Keratinocyte (primary cell): ENCODE results near the gene WNT16. TPM values are rescaled to one million over a fixed set of nuclear protein-coding genes. Genes with fewer than 3 reads are reported as not detected.

ENCODE experiments used
- DNase-seq: peaks from one replicate; pipeline ENCODE4 v3.0.0-alpha.2; 2011; ENCODE audit warnings: low read depth, missing footprints, low spot score
- FAIRE-seq: peaks from 2 replicates; lab custom pipeline; 2011; peaks lifted over from hg19 to GRCh38; lab: Jason Lieb, UNC
- H2AFZ ChIP-seq: 2 replicates; pipeline ENCODE4 v1.6.0; 2012; ENCODE audit warnings: low read length, control low read depth, inconsistent platforms; ENCODE audit not compliant: control insufficient read depth
- H3K27ac ChIP-seq: 2 replicates; pipeline ENCODE4 v1.5.1; 2011; ENCODE audit warnings: low read length; ENCODE audit not compliant: control insufficient read depth, insufficient read depth
- H3K27me3 ChIP-seq: 3 replicates; pipeline ENCODE4 v1.6.0; 2011; ENCODE audit warnings: low read length; ENCODE audit not compliant: control insufficient read depth, insufficient read depth; ENCODE audit errors: extremely low read depth
- H3K36me3 ChIP-seq, 2 experiments: 2 replicates in 1 of 2; 3 replicates in 1 of 2; pipeline ENCODE4 v1.5.1; 2011; ENCODE audit warnings: low read length in 2 of 2, mild to moderate bottlenecking in 1 of 2; ENCODE audit not compliant: control insufficient read depth in 2 of 2, insufficient read depth in 2 of 2; ENCODE audit errors: extremely low read depth in 1 of 2
- H3K4me1 ChIP-seq: 3 replicates; pipeline ENCODE4 v1.5.1; 2011; ENCODE audit warnings: low read length; ENCODE audit not compliant: control insufficient read depth, insufficient read depth; ENCODE audit errors: extremely low read depth
- H3K4me2 ChIP-seq: 3 replicates; pipeline ENCODE4 v1.6.0; 2011; ENCODE audit warnings: low read depth, low read length; ENCODE audit not compliant: control insufficient read depth, insufficient read depth; ENCODE audit errors: extremely low read depth
- H3K4me3 ChIP-seq, 3 experiments: fragments of 200-600 bp in 1 of 3; sonication (generic) in 1 of 3; 2 replicates in 2 of 3; 3 replicates in 1 of 3; pipeline ENCODE4 v1.5.1; 2011 to 2016; ENCODE audit warnings: low read length in 3 of 3, mild to moderate bottlenecking in 3 of 3, control low read depth in 2 of 3, inconsistent platforms in 1 of 3, low read depth in 1 of 3, mixed read lengths in 1 of 3, mixed run types in 1 of 3, moderate library complexity in 1 of 3; ENCODE audit not compliant: control insufficient read depth in 2 of 3, insufficient read depth in 2 of 3; ENCODE audit errors: extremely low read depth in 1 of 3
- H3K79me2 ChIP-seq: 2 replicates; pipeline ENCODE4 v1.6.0; 2012; ENCODE audit warnings: low read length; ENCODE audit not compliant: control insufficient read depth, insufficient read depth
- H3K9ac ChIP-seq: 3 replicates; pipeline ENCODE4 v1.6.0; 2011; ENCODE audit warnings: low read length; ENCODE audit not compliant: control insufficient read depth, insufficient read depth; ENCODE audit errors: extremely low read depth
- H3K9me1 ChIP-seq: 3 replicates; pipeline ENCODE4 v1.6.0; 2011; ENCODE audit warnings: low read length; ENCODE audit not compliant: control insufficient read depth, insufficient read depth; ENCODE audit errors: extremely low read depth
- H3K9me3 ChIP-seq: 2 replicates; pipeline ENCODE4 v1.5.1; 2012; ENCODE audit warnings: low read depth, low read length; ENCODE audit not compliant: control insufficient read depth
- H4K20me1 ChIP-seq: 3 replicates; pipeline ENCODE4 v1.6.0; 2011; ENCODE audit warnings: low read length; ENCODE audit not compliant: control insufficient read depth, insufficient read depth; ENCODE audit errors: extremely low read depth
- dilution Hi-C: fragments of 300-500 bp; cut with MboI; formaldehyde crosslinking; loops from one replicate; pipeline ENCODE4 v1.7.0; 2020; ENCODE audit warnings: low sequenced_read_pairs; ENCODE audit not compliant: extremely low pct_ligation_motif_present
- polyA plus RNA-seq, 5 experiments: library from polyadenylated mRNA; depleted of rRNA in 3 of 5; stranded (reverse) in 3 of 5; stranded (forward) in 1 of 5; unstranded in 1 of 5; fragments of >200 nt; gene quantifications; 1 replicate in 1 of 5; 2 replicates in 3 of 5; 3 replicates in 1 of 5; pipeline versions ENCODE4 v1.2.1 to v1.2.3, GENCODE V29; 2011 to 2012; ENCODE audit warnings: missing spikeins in 2 of 5, low read depth in 1 of 5, low replicate concordance in 1 of 5
- TF ChIP-seq, protein P1 (sequence below), 3 experiments: IDR thresholded peaks in 1 of 3; conservative IDR thresholded peaks in 1 of 3; optimal IDR thresholded peaks in 1 of 3; 2 replicates in 2 of 3; 3 replicates in 1 of 3; pipeline versions ENCODE3 to v1.5.1; 2011; ENCODE audit warnings: low read length in 3 of 3, mild to moderate bottlenecking in 3 of 3, moderate library complexity in 2 of 3, control low read depth in 1 of 3, inconsistent platforms in 1 of 3; ENCODE audit not compliant: insufficient read depth in 2 of 3; ENCODE audit errors: extremely low read depth in 1 of 3

WNT16 gene
- polyA plus RNA-seq, 1 donor (not counting 4 experiments of a cell fraction or from before 2014, with no cell fraction given), result not detected

DNA sequence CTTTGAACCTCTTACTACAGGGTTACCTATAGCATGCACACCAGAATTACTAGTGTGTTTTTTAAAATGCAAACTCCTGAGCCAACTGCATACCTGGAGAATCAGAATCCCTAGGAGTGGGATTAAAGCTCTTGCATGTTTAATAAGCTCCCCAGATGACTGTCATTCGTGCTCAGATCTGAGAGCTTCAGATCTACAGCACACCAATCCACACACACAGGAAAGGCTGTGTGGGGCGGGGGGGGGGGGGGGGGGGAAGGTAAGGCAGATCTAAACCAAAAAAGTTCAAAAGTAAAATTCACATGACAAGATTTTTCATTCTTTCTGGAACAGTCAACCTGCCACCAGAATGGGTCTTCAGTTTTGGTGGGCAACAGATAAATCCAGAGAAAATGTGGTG is 61.8 kb downstream of the WNT16 start:
- no peaks in the 10 kb centered on the region for H3K27me3 ChIP-seq
- no peak for DNase-seq
- dilution Hi-C loops, result loop anchor here (25.0 kb wide), 1 partner anchor 172 kb away; no protein-coding TSS in a partner anchor
- H3K79me2 ChIP-seq, result peaks cover 96% of the 10 kb centered on the region
- H3K4me1 ChIP-seq, result peaks cover 4% of the 10 kb centered on the region
- H3K9me3 ChIP-seq, result no peaks in the 10 kb centered on the region
- no peak overlapping the region for H3K4me3 ChIP-seq
- no peak overlapping the region for H3K27ac ChIP-seq
- H3K36me3 ChIP-seq, result peaks cover 2 to 10% of the 10 kb centered on the region in 2 experiments
- TF ChIP-seq, protein P1, sequence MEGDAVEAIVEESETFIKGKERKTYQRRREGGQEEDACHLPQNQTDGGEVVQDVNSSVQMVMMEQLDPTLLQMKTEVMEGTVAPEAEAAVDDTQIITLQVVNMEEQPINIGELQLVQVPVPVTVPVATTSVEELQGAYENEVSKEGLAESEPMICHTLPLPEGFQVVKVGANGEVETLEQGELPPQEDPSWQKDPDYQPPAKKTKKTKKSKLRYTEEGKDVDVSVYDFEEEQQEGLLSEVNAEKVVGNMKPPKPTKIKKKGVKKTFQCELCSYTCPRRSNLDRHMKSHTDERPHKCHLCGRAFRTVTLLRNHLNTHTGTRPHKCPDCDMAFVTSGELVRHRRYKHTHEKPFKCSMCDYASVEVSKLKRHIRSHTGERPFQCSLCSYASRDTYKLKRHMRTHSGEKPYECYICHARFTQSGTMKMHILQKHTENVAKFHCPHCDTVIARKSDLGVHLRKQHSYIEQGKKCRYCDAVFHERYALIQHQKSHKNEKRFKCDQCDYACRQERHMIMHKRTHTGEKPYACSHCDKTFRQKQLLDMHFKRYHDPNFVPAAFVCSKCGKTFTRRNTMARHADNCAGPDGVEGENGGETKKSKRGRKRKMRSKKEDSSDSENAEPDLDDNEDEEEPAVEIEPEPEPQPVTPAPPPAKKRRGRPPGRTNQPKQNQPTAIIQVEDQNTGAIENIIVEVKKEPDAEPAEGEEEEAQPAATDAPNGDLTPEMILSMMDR (optimal IDR thresholded peaks at IDR 0.05 in 1 of 3, IDR thresholded peaks at IDR 0.05 in 1 of 3, conservative IDR thresholded peaks at IDR 0.05 in 1 of 3; ENCODE audit: extremely low read depth in 1 of 3, insufficient read depth in 2 of 3, low read length in 3 of 3), result no peak
- no peak for FAIRE-seq
- no peak overlapping the region for H3K4me2 ChIP-seq
- H3K9me1 ChIP-seq, result no peaks in the 10 kb centered on the region
- no peak overlapping the region for H2AFZ ChIP-seq
- no peaks in the 10 kb centered on the region for H4K20me1 ChIP-seq
- H3K9ac ChIP-seq, result no peak overlapping the region

Other genes with a start within 250 kb of the WNT16 start
- 47.3 to 93.5 TPM (median 64.9 TPM) in 3 replicates for gene FAM3C, start 67.3 kb downstream of the WNT16 start, polyA plus RNA-seq